HCT116 (cell line): ENCODE data around the gene ACSL3. TPM values are rescaled to one million over a fixed set of nuclear protein-coding genes. Genes with fewer than 3 reads are reported as not detected.

Experiments
- ATAC-seq: fragments of 200-7000 bp; cut with Tn5 transposase; 2 replicates; pipeline ENCODE4 v1.9.1; 2020; ENCODE audit warnings: mild to moderate bottlenecking, moderate library complexity
- BruUV-seq: library from RNA; stranded (reverse); fragments of 400-500 nt; replicated peaks from 2 replicates; lab custom pipeline; 2021; lab: Mats Ljungman, UMichigan
- CTCF ChIA-PET: fragments of 300-600 bp; sonication (Branson Sonifier 250); formaldehyde crosslinking; loops from one replicate; lab custom pipeline; 2021; ENCODE audit warnings: antibody characterized with exemption; lab: Charles Lee
- POLR2A ChIA-PET: fragments of 300-600, 350-600 bp; sonication (Branson Sonifier 250); formaldehyde crosslinking; loops from one replicate; lab custom pipeline; 2021; ENCODE audit warnings: antibody characterized with exemption; lab: Charles Lee
- RAD21 ChIA-PET, 2 experiments: fragments of 300-600 bp; sonication (Branson Sonifier 250); formaldehyde crosslinking; loops; one replicate each; lab custom pipeline; 2023; ENCODE audit warnings: low total read pairs in 2 of 2; ENCODE audit not compliant: uncharacterized antibody in 2 of 2, unreplicated experiment in 2 of 2, low non-redundant PET in 1 of 2; lab: Charles Lee
- DNase-seq: peaks from one replicate; pipeline ENCODE4 v3.0.0-alpha.2; 2010; ENCODE audit warnings: low read depth, low spot score
- H2AFZ ChIP-seq: fragments of 200-600 bp; shearing (Covaris generic), sonication (generic); 2 replicates; pipeline ENCODE4 v1.6.1; 2017; ENCODE audit warnings: low read depth, mixed run types, mixed read lengths, antibody characterized with exemption, low read length; ENCODE audit not compliant: poor library complexity, severe bottlenecking
- H3K27ac ChIP-seq: 2 replicates; pipeline ENCODE4 v1.5.1; 2012; ENCODE audit warnings: low read depth, low read length
- H3K27me3 ChIP-seq: fragments of 200-600 bp; sonication (generic); 2 replicates; pipeline ENCODE4 v1.6.1; 2016; ENCODE audit warnings: mixed run types, low read length, mixed read lengths; ENCODE audit not compliant: insufficient read depth
- H3K36me3 ChIP-seq, 2 experiments: fragments of 200-500 bp in 1 of 2; fragments of 200-600 bp in 1 of 2; sonication (Bioruptor generic) in 1 of 2; sonication (generic) in 1 of 2; 2 replicates each; pipeline versions ENCODE4 v1.5.1 to v1.6.1; 2014 to 2016; ENCODE audit warnings: low read length in 2 of 2, inconsistent platforms in 1 of 2, mixed read lengths in 1 of 2, mixed run types in 1 of 2; ENCODE audit not compliant: insufficient read depth in 2 of 2, control insufficient read depth in 1 of 2
- H3K4me1 ChIP-seq, 2 experiments: fragments of 200-600 bp in 1 of 2; sonication (generic) in 1 of 2; 2 replicates each; pipeline versions ENCODE4 v1.5.1 to v1.6.1; 2012 to 2017; ENCODE audit warnings: low read length in 2 of 2, inconsistent platforms in 1 of 2, mild to moderate bottlenecking in 1 of 2, mixed read lengths in 1 of 2, mixed run types in 1 of 2, moderate library complexity in 1 of 2; ENCODE audit not compliant: insufficient read depth in 2 of 2, control insufficient read depth in 1 of 2
- H3K4me2 ChIP-seq: fragments of 200-600 bp; sonication (generic); 2 replicates; pipeline ENCODE4 v1.6.1; 2017; ENCODE audit warnings: mixed run types, low read length, mixed read lengths
- H3K4me3 ChIP-seq, 2 experiments: fragments of 200-600 bp in 1 of 2; sonication (generic) in 1 of 2; replicated peaks in 1 of 2; 2 replicates each; pipeline ENCODE4 v1.5.1; 2011 to 2016; ENCODE audit warnings: low read length in 2 of 2, control low read depth in 1 of 2, low read depth in 1 of 2, mild to moderate bottlenecking in 1 of 2, mixed read lengths in 1 of 2, mixed run types in 1 of 2
- H3K79me2 ChIP-seq: fragments of 200-600 bp; sonication (generic); 2 replicates; pipeline ENCODE4 v1.6.1; 2017; ENCODE audit warnings: mild to moderate bottlenecking, mixed run types, low read length, moderate library complexity, mixed read lengths; ENCODE audit not compliant: insufficient read depth
- H3K9ac ChIP-seq: fragments of 200-600 bp; sonication (generic); 2 replicates; pipeline ENCODE4 v1.6.1; 2016; ENCODE audit warnings: low read length, mixed read lengths
- H3K9me2 ChIP-seq: fragments of 200-600 bp; sonication (generic), shearing (Covaris generic); 2 replicates; pipeline ENCODE4 v1.6.1; 2017; ENCODE audit warnings: mixed run types, mild to moderate bottlenecking, moderate library complexity; ENCODE audit not compliant: insufficient read depth
- H3K9me3 ChIP-seq, 2 experiments: fragments of 200-500 bp in 1 of 2; fragments of 200-600 bp in 1 of 2; sonication (Bioruptor generic) in 1 of 2; sonication (generic) in 1 of 2; 2 replicates each; pipeline ENCODE4 v1.6.1; 2014 to 2017; ENCODE audit warnings: low read length in 2 of 2, mixed read lengths in 2 of 2, inconsistent platforms in 1 of 2, low read depth in 1 of 2, mild to moderate bottlenecking in 1 of 2, mixed run types in 1 of 2, moderate library complexity in 1 of 2; ENCODE audit not compliant: control insufficient read depth in 1 of 2, insufficient read depth in 1 of 2
- H4K20me1 ChIP-seq: fragments of 200-600 bp; sonication (generic), shearing (Covaris generic); 2 replicates; pipeline ENCODE4 v1.6.1; 2017; ENCODE audit warnings: mixed run types, mild to moderate bottlenecking, moderate library complexity; ENCODE audit not compliant: insufficient read depth
- ELF1 ChIP-seq: IDR thresholded peaks from 2 replicates; pipeline ENCODE4 v1.6.1; 2012; ENCODE audit warnings: low read depth, borderline replicate concordance
- EZH2 ChIP-seq: fragments of 200-600 bp; sonication (generic); IDR thresholded peaks from 2 replicates; pipeline ENCODE4 v1.6.1; 2017; ENCODE audit warnings: antibody characterized with exemption, mixed run types
- FOSL1 ChIP-seq: IDR thresholded peaks from 2 replicates; pipeline ENCODE4 v1.6.1; 2012; ENCODE audit warnings: low read depth
- POLR2AphosphoS5 ChIP-seq: IDR thresholded peaks from 2 replicates; pipeline ENCODE4 v1.6.1; 2011; ENCODE audit warnings: mild to moderate bottlenecking, low read depth, low read length, moderate library complexity
- RAD21 ChIP-seq: IDR thresholded peaks from 2 replicates; pipeline ENCODE4 v1.6.1; 2012; ENCODE audit warnings: low read depth, mild to moderate bottlenecking
- SP1 ChIP-seq: IDR thresholded peaks from 2 replicates; pipeline ENCODE4 v1.6.1; 2012; ENCODE audit warnings: low read depth
- SRF ChIP-seq: IDR thresholded peaks from 2 replicates; pipeline ENCODE4 v1.6.1; 2012; ENCODE audit warnings: low read depth
- ZNF274 ChIP-seq: fragments of 200-500 bp; sonication (Bioruptor generic); IDR thresholded peaks from 2 replicates; pipeline ENCODE4 v1.6.1; 2014; ENCODE audit warnings: mild to moderate bottlenecking, low read depth, low read length, inconsistent platforms
- intact Hi-C: fragments of 100-400 bp; cut with micrococcal nuclease; formaldehyde crosslinking; loops from 2 replicates; pipeline ENCODE4 v1.10.0; 2022
- total RNA-seq: library from RNA; stranded (reverse); gene quantifications from one replicate; pipeline ENCODE4 v1.2.1, GENCODE V29; 2021; ENCODE audit not compliant: unreplicated experiment
- TF ChIP-seq, protein P1 (sequence below), 3 experiments: fragments of 200-600 bp in 1 of 3; sonication (generic) in 1 of 3; IDR thresholded peaks in 2 of 3; conservative IDR thresholded peaks in 1 of 3; 2 replicates each; pipeline ENCODE4 v1.5.1; 2012 to 2017; ENCODE audit warnings: low read depth in 2 of 3, low read length in 2 of 3, antibody characterized with exemption in 1 of 3, borderline replicate concordance in 1 of 3, control low read depth in 1 of 3, mild to moderate bottlenecking in 1 of 3, mixed read lengths in 1 of 3, mixed run types in 1 of 3, moderate library complexity in 1 of 3; ENCODE audit not compliant: insufficient read depth in 1 of 3
- TF ChIP-seq, protein P2 (sequence below): IDR thresholded peaks from 2 replicates; pipeline ENCODE4 v1.6.1; 2012; ENCODE audit warnings: low read depth

The ACSL3 gene
- total RNA-seq, 1 experiment from 2014 or later = 142 TPM

DNA sequence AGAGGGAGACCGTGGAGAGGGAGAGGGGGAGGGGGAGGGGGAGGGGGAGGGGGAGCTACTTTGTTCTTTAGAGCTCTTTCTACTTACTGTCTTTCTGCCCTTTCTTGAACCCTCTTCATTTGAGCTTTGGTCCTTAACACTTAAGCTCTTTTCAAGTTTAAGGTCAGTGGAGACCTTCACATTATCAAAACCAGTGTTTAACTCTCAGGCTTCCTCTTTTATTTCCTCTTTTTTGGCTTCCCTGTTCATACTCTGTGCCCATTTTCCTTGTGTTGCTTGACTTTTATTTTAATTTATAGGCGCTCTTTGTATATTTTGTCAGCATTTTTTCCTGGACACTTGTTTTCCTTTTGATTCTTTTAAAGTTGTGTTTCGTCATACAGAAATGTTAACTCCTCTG, 37.1 kb downstream of the ACSL3 start:
- H3K4me3 ChIP-seq = no peak overlapping the region
- H3K27me3 ChIP-seq = no peaks in the 10 kb centered on the region
- no peak overlapping the region for H2AFZ ChIP-seq
- H3K79me2 ChIP-seq = peaks cover 75% of the 10 kb centered on the region
- CTCF ChIA-PET = no interaction called here
- intact Hi-C loops = no loop called here
- H3K9me2 ChIP-seq = no peaks in the 10 kb centered on the region
- H3K9me3 ChIP-seq = no peaks in the 10 kb centered on the region
- BruUV-seq = no TSS peak
- no peak overlapping the region for H3K9ac ChIP-seq
- ATAC-seq = no peak
- TF ChIP-seq RAD21 (no peak), FOSL1 (no peak), EZH2 (no peak), POLR2AphosphoS5 (no peak), ZNF274 (no peak), ELF1 (no peak), SP1 (no peak), SRF (no peak)
- TF ChIP-seq, protein P1, sequence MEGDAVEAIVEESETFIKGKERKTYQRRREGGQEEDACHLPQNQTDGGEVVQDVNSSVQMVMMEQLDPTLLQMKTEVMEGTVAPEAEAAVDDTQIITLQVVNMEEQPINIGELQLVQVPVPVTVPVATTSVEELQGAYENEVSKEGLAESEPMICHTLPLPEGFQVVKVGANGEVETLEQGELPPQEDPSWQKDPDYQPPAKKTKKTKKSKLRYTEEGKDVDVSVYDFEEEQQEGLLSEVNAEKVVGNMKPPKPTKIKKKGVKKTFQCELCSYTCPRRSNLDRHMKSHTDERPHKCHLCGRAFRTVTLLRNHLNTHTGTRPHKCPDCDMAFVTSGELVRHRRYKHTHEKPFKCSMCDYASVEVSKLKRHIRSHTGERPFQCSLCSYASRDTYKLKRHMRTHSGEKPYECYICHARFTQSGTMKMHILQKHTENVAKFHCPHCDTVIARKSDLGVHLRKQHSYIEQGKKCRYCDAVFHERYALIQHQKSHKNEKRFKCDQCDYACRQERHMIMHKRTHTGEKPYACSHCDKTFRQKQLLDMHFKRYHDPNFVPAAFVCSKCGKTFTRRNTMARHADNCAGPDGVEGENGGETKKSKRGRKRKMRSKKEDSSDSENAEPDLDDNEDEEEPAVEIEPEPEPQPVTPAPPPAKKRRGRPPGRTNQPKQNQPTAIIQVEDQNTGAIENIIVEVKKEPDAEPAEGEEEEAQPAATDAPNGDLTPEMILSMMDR (IDR thresholded peaks at IDR 0.05 in 2 of 3, conservative IDR thresholded peaks at IDR 0.05 in 1 of 3; ENCODE audit: borderline replicate concordance in 1 of 3, insufficient read depth in 1 of 3, low read depth in 2 of 3, low read length in 2 of 3) = no peak
- TF ChIP-seq, protein P2, sequence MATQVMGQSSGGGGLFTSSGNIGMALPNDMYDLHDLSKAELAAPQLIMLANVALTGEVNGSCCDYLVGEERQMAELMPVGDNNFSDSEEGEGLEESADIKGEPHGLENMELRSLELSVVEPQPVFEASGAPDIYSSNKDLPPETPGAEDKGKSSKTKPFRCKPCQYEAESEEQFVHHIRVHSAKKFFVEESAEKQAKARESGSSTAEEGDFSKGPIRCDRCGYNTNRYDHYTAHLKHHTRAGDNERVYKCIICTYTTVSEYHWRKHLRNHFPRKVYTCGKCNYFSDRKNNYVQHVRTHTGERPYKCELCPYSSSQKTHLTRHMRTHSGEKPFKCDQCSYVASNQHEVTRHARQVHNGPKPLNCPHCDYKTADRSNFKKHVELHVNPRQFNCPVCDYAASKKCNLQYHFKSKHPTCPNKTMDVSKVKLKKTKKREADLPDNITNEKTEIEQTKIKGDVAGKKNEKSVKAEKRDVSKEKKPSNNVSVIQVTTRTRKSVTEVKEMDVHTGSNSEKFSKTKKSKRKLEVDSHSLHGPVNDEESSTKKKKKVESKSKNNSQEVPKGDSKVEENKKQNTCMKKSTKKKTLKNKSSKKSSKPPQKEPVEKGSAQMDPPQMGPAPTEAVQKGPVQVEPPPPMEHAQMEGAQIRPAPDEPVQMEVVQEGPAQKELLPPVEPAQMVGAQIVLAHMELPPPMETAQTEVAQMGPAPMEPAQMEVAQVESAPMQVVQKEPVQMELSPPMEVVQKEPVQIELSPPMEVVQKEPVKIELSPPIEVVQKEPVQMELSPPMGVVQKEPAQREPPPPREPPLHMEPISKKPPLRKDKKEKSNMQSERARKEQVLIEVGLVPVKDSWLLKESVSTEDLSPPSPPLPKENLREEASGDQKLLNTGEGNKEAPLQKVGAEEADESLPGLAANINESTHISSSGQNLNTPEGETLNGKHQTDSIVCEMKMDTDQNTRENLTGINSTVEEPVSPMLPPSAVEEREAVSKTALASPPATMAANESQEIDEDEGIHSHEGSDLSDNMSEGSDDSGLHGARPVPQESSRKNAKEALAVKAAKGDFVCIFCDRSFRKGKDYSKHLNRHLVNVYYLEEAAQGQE = no peak
- TF ChIP-seq, all 23 proteins: peak for 0
- Histone ChIP-seq H3K4me2 (no peak overlapping the region), H4K20me1 (peaks cover 13% of the 10 kb centered on the region), H3K4me1 (peaks cover 0 to 7% of the 10 kb centered on the region in 2 experiments; a peak in 1 of 4 replicates), H3K36me3 (no peaks in the 10 kb centered on the region), H3K27ac (no peak overlapping the region)
- ChIA-PET RAD21 (no interaction called here), POLR2A (no interaction called here)
- no peak for DNase-seq
